Right ventricle myocardium superior (tissue), 1 donor: ENCODE measurements around the gene PSMB7. TPM values are rescaled to one million over a fixed set of nuclear protein-coding genes. Genes with fewer than 3 reads are reported as not detected.

Experiments
- ATAC-seq: fragments of 200-7000 bp; cut with Tn5 transposase; one replicate; pipeline ENCODE4 v1.9.1; 2020; ENCODE audit warnings: mild to moderate bottlenecking; ENCODE audit not compliant: poor library complexity
- DNase-seq: peaks from one replicate; pipeline ENCODE4 v3.0.0-alpha.2; 2020
- intact Hi-C: fragments of 100-400 bp; cut with DNase I; formaldehyde crosslinking; loops from one replicate; pipeline ENCODE4 v1.11.2; 2022
- total RNA-seq: library from RNA; stranded (reverse); fragmentation: NEBNext Ultra II Directional; extraction: Animal tissue kit (Norgen Biotek cat#: 25700); gene quantifications from one replicate; pipeline ENCODE4 v1.2.1, GENCODE V29; 2021
- donor health status: DM: no; HTN: yes; CAD: no; lungs with severe emphysema.

PSMB7 gene
- total RNA-seq, 1 donor from 2014 or later: 172 TPM

- intact Hi-C loops: loop anchor here (2.0 kb wide), 1 partner anchor 116 kb away; no protein-coding TSS in a partner anchor
- ATAC-seq: peak; percentile 43
- DNase-seq: no peak
Observed at GRCh38 chr9:124420991-124421543, 5.8 kb upstream of the PSMB7 start.

- DNase-seq: no peak
- peak; percentile 6 for ATAC-seq
- intact Hi-C loops: loop anchor here (2.0 kb wide), 1 partner anchor 117 kb away; no protein-coding TSS in a partner anchor
Observed at GRCh38 chr9:124419832-124420489, 4.7 kb upstream of the PSMB7 start.

- ATAC-seq: no peak
- DNase-seq: no peak
- intact Hi-C loops: no loop called here
Observed at GRCh38 chr9:124415852-124416484, 726 bp upstream of the PSMB7 start.

- DNase-seq (no peak), ATAC-seq (no peak)
- intact Hi-C loops: no loop called here
Observed at GRCh38 chr9:124414612-124415011, 630 bp downstream of the PSMB7 start.

- intact Hi-C loops: no loop called here
- ATAC-seq (no peak), DNase-seq (no peak)
Observed at GRCh38 chr9:124412228-124412575, 3.0 kb downstream of the PSMB7 start.

- ATAC-seq: no peak
- intact Hi-C loops: no loop called here
- DNase-seq: no peak
Observed at GRCh38 chr9:124411514-124412227, 3.6 kb downstream of the PSMB7 start.

GRCh38 chr9:124410321-124410913 lies 4.8 kb downstream of the PSMB7 start:
- DNase-seq (no peak), ATAC-seq (no peak)
- intact Hi-C loops: no loop called here

- ATAC-seq (no peak), DNase-seq (no peak)
- intact Hi-C loops: no loop called here
Observed at GRCh38 chr9:124409410-124409809, 5.8 kb downstream of the PSMB7 start.

- no peak for DNase-seq
- intact Hi-C loops: no loop called here
- no peak for ATAC-seq
Observed at GRCh38 chr9:124403246-124403645, 12.0 kb downstream of the PSMB7 start.

GRCh38 chr9:124399968-124400940 lies 15.0 kb downstream of the PSMB7 start:
- ATAC-seq (no peak), DNase-seq (no peak)
- intact Hi-C loops: no loop called here

- DNase-seq: peak; percentile 56
- intact Hi-C loops: no loop called here
- peak; percentile 85 for ATAC-seq
Observed at GRCh38 chr9:124399323-124399967, 15.8 kb downstream of the PSMB7 start.

GRCh38 chr9:124398191-124398935 lies 16.9 kb downstream of the PSMB7 start:
- DNase-seq (no peak), ATAC-seq (no peak)
- intact Hi-C loops: no loop called here

GRCh38 chr9:124395826-124396225 lies 19.4 kb downstream of the PSMB7 start:
- ATAC-seq: no peak
- DNase-seq: no peak
- intact Hi-C loops: no loop called here

GRCh38 chr9:124394596-124394995 lies 20.6 kb downstream of the PSMB7 start:
- intact Hi-C loops: no loop called here
- DNase-seq (no peak), ATAC-seq (no peak)

GRCh38 chr9:124394167-124394566 lies 21.1 kb downstream of the PSMB7 start:
- ATAC-seq: no peak
- DNase-seq: no peak
- intact Hi-C loops: no loop called here

- ATAC-seq: no peak
- DNase-seq: no peak
- intact Hi-C loops: no loop called here
Observed at GRCh38 chr9:124392871-124393460, 22.3 kb downstream of the PSMB7 start.
